ENCODE results near the gene C10orf62. TPM values are rescaled to one million over a fixed set of nuclear protein-coding genes. Genes with fewer than 3 reads are reported as not detected.
A peak's percentile ranks its signal among the peaks of the same experiment; 100 is the strongest.

The C10orf62 gene
- total and polyA plus RNA-seq, 2 of the 13 experiments (the other 11 are each of a cell fraction or from before 2014, with no cell fraction given), result 0.61 to 1.6 TPM

GRCh38 chr10:97623277-97623676 lies 33.8 kb downstream of the C10orf62 start (continued):
- TF ChIP-seq PAXIP1 (CRISPR knock-in tag; conservative IDR thresholded peaks at IDR 0.05) (peak; percentile 70; the same call in 1 of the 2 replicates), HNF1B (CRISPR knock-in tag; IDR thresholded peaks at IDR 0.05) (peak; percentile 60; the same call in 1 of the 2 replicates), MAF1 (CRISPR knock-in tag; IDR thresholded peaks at IDR 0.05; ENCODE audit: borderline replicate concordance) (no peak), ZNF362 (CRISPR knock-in tag; IDR thresholded peaks at IDR 0.05; ENCODE audit: borderline replicate concordance) (peak; percentile 51; the same call in 1 of the 2 replicates), ZNF441 (CRISPR knock-in tag; IDR thresholded peaks at IDR 0.05; ENCODE audit: borderline replicate concordance) (no peak), SAP130 (CRISPR knock-in tag; IDR thresholded peaks at IDR 0.05; ENCODE audit: low read depth) (0 out of 2 replicates have a peak, but pooled peaks have one; percentile 17), EP300 (IDR thresholded peaks at IDR 0.05; ENCODE audit: low read depth in 2 of 2, low read length in 2 of 2) (peak in 1 of 2 experiments; percentile 37; a peak in 1 of 4 replicates), EP300 (CRISPR knock-in tag; IDR thresholded peaks at IDR 0.05; ENCODE audit: borderline replicate concordance) (no peak), KLF11 (CRISPR knock-in tag; IDR thresholded peaks at IDR 0.05) (no peak), RXRB (CRISPR knock-in tag; IDR thresholded peaks at IDR 0.05; ENCODE audit: borderline replicate concordance) (0 out of 2 replicates have a peak, but pooled peaks have one; percentile 30), HNF4A (CRISPR knock-in tag; IDR thresholded peaks at IDR 0.05) (peak; percentile 40)
